Chondrocyte (in vitro differentiated cells): Measurements from ENCODE around the gene SELE. TPM values are rescaled to one million over a fixed set of nuclear protein-coding genes. Genes with fewer than 3 reads are reported as not detected.

Source experiments
- DNase-seq: peaks from one replicate; pipeline ENCODE4 v3.0.0; 2021; ENCODE audit warnings: mixed read lengths, low spot score
- H3K27ac Mint-ChIP-seq: one replicate; pipeline ENCODE4 v1.8.0; 2021; ENCODE audit warnings: mild to moderate bottlenecking, moderate library complexity, mixed read lengths; ENCODE audit not compliant: unreplicated experiment
- H3K27me3 Mint-ChIP-seq: 2 replicates; pipeline ENCODE4 v1.8.0; 2021; ENCODE audit warnings: low read depth, mixed read lengths
- H3K36me3 Mint-ChIP-seq: 2 replicates; pipeline ENCODE4 v1.8.0; 2021; ENCODE audit warnings: low read depth, mixed read lengths
- H3K4me1 Mint-ChIP-seq: 2 replicates; pipeline ENCODE4 v1.8.0; 2021; ENCODE audit warnings: low read depth, mild to moderate bottlenecking, mixed read lengths
- H3K4me3 Mint-ChIP-seq: one replicate; pipeline ENCODE4 v1.8.0; 2021; ENCODE audit warnings: mild to moderate bottlenecking, moderate library complexity, mixed read lengths; ENCODE audit not compliant: unreplicated experiment
- H3K9me3 Mint-ChIP-seq: 2 replicates; pipeline ENCODE4 v1.8.0; 2021; ENCODE audit warnings: low read depth, mixed read lengths
- total RNA-seq: library from RNA; stranded (reverse); gene quantifications from 3 replicates; pipeline ENCODE4 v1.2.1, GENCODE V29; 2021
- TF ChIP-seq, protein P1 (sequence below): fragments of 200-600 bp; sonication (generic); IDR thresholded peaks from 2 replicates; pipeline ENCODE4 v1.5.0; 2021; ENCODE audit warnings: antibody characterized with exemption, mild to moderate bottlenecking, moderate library complexity

SELE gene
- total RNA-seq, 1 donor from 2014 or later = not detected

DNA sequence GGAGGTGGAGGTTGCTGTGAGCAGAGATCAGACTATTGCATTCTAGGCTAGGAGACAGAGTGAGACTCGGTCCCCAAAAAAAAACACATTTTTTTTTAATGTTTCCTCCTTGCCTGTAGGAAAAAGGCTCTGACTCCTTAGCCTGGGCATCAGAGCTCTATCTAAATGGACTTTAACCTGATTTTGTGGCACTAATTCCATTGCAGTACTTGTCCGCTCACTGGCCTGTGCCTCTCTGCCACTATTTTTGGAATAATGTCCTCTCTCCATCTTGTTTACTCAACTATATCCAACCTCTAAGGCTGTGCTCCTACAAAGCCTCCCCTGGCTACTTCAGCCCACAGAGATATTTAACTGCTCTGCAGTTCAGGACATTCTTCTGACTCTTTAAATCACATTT is 34.3 kb upstream of the SELE start:
- no peaks in the 10 kb centered on the region for H3K36me3 Mint-ChIP-seq
- H3K4me1 Mint-ChIP-seq = no peaks in the 10 kb centered on the region
- peaks cover 31% of the 10 kb centered on the region for H3K27me3 Mint-ChIP-seq
- DNase-seq = no peak
- TF ChIP-seq, protein P1, sequence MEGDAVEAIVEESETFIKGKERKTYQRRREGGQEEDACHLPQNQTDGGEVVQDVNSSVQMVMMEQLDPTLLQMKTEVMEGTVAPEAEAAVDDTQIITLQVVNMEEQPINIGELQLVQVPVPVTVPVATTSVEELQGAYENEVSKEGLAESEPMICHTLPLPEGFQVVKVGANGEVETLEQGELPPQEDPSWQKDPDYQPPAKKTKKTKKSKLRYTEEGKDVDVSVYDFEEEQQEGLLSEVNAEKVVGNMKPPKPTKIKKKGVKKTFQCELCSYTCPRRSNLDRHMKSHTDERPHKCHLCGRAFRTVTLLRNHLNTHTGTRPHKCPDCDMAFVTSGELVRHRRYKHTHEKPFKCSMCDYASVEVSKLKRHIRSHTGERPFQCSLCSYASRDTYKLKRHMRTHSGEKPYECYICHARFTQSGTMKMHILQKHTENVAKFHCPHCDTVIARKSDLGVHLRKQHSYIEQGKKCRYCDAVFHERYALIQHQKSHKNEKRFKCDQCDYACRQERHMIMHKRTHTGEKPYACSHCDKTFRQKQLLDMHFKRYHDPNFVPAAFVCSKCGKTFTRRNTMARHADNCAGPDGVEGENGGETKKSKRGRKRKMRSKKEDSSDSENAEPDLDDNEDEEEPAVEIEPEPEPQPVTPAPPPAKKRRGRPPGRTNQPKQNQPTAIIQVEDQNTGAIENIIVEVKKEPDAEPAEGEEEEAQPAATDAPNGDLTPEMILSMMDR = no peak
- H3K27ac Mint-ChIP-seq = no peak overlapping the region
- no peaks in the 10 kb centered on the region for H3K9me3 Mint-ChIP-seq
- no peak overlapping the region for H3K4me3 Mint-ChIP-seq

DNA sequence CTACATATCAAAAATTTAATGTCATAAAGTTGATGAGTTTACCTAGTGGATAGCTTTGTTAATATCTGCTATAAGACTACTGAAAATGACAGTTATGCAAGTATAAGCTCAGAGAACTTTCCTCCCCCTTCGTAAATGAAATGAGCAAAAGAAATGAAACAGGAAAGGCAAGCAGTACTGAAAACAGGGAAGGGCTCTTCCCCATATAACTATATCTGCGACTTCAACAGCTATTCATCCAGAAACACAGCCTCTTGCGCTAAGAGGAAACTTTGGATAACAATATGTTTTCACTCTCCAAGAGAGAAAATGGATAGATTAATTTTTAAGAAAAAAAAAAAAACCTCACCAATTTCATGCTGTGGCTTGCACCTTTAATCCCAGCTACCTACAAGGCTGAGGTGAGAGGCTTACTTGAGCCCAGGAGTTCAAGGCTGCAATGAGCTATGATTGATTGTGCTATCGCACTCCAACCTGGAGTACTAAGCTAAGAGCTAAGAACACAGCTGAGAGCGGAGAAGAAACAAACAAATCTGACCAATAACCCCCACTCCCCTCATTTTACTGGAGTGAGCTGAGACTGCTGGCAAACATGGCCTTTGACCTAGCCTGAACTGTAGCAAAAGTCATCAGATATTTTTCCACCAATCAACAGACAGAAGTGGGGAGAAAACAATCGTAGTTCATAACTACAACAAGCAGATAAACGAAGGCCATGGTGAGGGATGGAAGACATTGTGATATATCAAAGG is 31.9 kb upstream of the SELE start:
- H3K9me3 Mint-ChIP-seq = no peaks in the 10 kb centered on the region
- H3K27me3 Mint-ChIP-seq = peaks cover 22% of the 10 kb centered on the region
- H3K36me3 Mint-ChIP-seq = no peaks in the 10 kb centered on the region
- TF ChIP-seq, protein P1 = no peak
- no peak for DNase-seq
- H3K4me3 Mint-ChIP-seq = no peak overlapping the region
- no peak overlapping the region for H3K27ac Mint-ChIP-seq
- H3K4me1 Mint-ChIP-seq = no peaks in the 10 kb centered on the region

- Mint-ChIP-seq H3K4me3 (no peak overlapping the region), H3K27ac (no peak overlapping the region), H3K9me3 (no peaks in the 10 kb centered on the region), H3K36me3 (no peaks in the 10 kb centered on the region), H3K4me1 (no peaks in the 10 kb centered on the region), H3K27me3 (peaks cover 22% of the 10 kb centered on the region)
- TF ChIP-seq, protein P1 = no peak
- no peak for DNase-seq
Observed at GRCh38 chr1:169764919-169765318, 31.0 kb upstream of the SELE start.

GRCh38 chr1:169762699-169763098 is 28.8 kb upstream of the SELE start:
- H3K27me3 Mint-ChIP-seq = peaks cover 19% of the 10 kb centered on the region
- no peak overlapping the region for H3K27ac Mint-ChIP-seq
- H3K4me1 Mint-ChIP-seq = no peaks in the 10 kb centered on the region
- H3K4me3 Mint-ChIP-seq = no peak overlapping the region
- TF ChIP-seq, protein P1 = no peak
- H3K9me3 Mint-ChIP-seq = peaks cover 3% of the 10 kb centered on the region
- H3K36me3 Mint-ChIP-seq = no peaks in the 10 kb centered on the region
- DNase-seq = no peak

- peaks cover 3% of the 10 kb centered on the region for H3K9me3 Mint-ChIP-seq
- no peaks in the 10 kb centered on the region for H3K36me3 Mint-ChIP-seq
- TF ChIP-seq, protein P1 = no peak
- no peak overlapping the region for H3K27ac Mint-ChIP-seq
- H3K4me1 Mint-ChIP-seq = no peaks in the 10 kb centered on the region
- no peak overlapping the region for H3K4me3 Mint-ChIP-seq
- H3K27me3 Mint-ChIP-seq = peaks cover 18% of the 10 kb centered on the region
- no peak for DNase-seq
Observed at GRCh38 chr1:169759038-169759437, 25.2 kb upstream of the SELE start.
